ENCODE data around the gene TP63.

DNA sequence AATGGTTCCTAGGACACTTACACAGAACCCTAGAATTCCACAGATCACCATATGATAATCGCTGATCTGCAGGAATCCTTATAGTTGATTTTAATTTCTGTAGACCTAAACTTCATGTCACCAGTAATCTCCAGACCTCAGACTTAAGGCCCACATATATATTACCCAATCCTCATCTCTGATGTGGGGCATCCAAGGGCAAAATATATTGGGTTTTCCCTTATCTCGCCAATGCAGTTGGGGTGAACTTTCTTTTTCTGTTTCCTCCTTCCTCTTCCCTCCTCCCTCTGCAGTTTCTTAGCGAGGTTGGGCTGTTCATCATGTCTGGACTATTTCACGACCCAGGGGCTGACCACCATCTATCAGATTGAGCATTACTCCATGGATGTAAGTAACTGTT is 259.3 kb downstream of the TP63 start:
- TF ChIP-seq, protein P1, sequence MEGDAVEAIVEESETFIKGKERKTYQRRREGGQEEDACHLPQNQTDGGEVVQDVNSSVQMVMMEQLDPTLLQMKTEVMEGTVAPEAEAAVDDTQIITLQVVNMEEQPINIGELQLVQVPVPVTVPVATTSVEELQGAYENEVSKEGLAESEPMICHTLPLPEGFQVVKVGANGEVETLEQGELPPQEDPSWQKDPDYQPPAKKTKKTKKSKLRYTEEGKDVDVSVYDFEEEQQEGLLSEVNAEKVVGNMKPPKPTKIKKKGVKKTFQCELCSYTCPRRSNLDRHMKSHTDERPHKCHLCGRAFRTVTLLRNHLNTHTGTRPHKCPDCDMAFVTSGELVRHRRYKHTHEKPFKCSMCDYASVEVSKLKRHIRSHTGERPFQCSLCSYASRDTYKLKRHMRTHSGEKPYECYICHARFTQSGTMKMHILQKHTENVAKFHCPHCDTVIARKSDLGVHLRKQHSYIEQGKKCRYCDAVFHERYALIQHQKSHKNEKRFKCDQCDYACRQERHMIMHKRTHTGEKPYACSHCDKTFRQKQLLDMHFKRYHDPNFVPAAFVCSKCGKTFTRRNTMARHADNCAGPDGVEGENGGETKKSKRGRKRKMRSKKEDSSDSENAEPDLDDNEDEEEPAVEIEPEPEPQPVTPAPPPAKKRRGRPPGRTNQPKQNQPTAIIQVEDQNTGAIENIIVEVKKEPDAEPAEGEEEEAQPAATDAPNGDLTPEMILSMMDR (IDR thresholded peaks at IDR 0.05; ENCODE audit: insufficient read depth, low read length), result no peak
- TF ChIP-seq GABPA (IDR thresholded peaks at IDR 0.05; ENCODE audit: low read depth) (no peak), POLR2AphosphoS5 (IDR thresholded peaks at IDR 0.05; ENCODE audit: low read depth) (no peak)
- TF ChIP-seq, protein P2, sequence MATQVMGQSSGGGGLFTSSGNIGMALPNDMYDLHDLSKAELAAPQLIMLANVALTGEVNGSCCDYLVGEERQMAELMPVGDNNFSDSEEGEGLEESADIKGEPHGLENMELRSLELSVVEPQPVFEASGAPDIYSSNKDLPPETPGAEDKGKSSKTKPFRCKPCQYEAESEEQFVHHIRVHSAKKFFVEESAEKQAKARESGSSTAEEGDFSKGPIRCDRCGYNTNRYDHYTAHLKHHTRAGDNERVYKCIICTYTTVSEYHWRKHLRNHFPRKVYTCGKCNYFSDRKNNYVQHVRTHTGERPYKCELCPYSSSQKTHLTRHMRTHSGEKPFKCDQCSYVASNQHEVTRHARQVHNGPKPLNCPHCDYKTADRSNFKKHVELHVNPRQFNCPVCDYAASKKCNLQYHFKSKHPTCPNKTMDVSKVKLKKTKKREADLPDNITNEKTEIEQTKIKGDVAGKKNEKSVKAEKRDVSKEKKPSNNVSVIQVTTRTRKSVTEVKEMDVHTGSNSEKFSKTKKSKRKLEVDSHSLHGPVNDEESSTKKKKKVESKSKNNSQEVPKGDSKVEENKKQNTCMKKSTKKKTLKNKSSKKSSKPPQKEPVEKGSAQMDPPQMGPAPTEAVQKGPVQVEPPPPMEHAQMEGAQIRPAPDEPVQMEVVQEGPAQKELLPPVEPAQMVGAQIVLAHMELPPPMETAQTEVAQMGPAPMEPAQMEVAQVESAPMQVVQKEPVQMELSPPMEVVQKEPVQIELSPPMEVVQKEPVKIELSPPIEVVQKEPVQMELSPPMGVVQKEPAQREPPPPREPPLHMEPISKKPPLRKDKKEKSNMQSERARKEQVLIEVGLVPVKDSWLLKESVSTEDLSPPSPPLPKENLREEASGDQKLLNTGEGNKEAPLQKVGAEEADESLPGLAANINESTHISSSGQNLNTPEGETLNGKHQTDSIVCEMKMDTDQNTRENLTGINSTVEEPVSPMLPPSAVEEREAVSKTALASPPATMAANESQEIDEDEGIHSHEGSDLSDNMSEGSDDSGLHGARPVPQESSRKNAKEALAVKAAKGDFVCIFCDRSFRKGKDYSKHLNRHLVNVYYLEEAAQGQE (IDR thresholded peaks at IDR 0.05; ENCODE audit: insufficient replicate concordance, low read depth), result no peak
